ENCODE results near the gene RNF115.

RNF115 gene

GRCh38 chr1:145859491-145860023, 35.7 kb upstream of the RNF115 start:
- CTCF ChIA-PET = interaction anchor here (0.9 to 5.6 kb wide), 8 partner anchors 13 to 154 kb away, joined by 3 to 97 read pairs (median 3); partner anchors contain the start of genes ITGA10 and NUDT17
- POLR2A ChIA-PET = interaction anchor here (0.7 to 4.7 kb wide), 28 partner anchors 8 to 178 kb away, joined by 3 to 86 read pairs (median 8); partner anchors contain the start of genes ANKRD34A, ANKRD35, LIX1L and NUDT17
- peak; percentile 93 for DNase-seq (ENCODE audit: extremely low spot score)
- TF ChIP-seq L3MBTL2 (conservative IDR thresholded peaks at IDR 0.05) = peak; percentile 58
- TF ChIP-seq PKNOX1 (IDR thresholded peaks at IDR 0.05) = no peak
- TF ChIP-seq FOXM1 (IDR thresholded peaks at IDR 0.05; ENCODE audit: borderline replicate concordance) = peak; percentile 69; the same call in 1 of the 2 replicates
- TF ChIP-seq SP1 (IDR thresholded peaks at IDR 0.05) = no peak

- CTCF ChIA-PET = interaction anchor here (0.6 to 5.6 kb wide), 10 partner anchors 12 to 155 kb away, joined by 3 to 97 read pairs (median 3); partner anchors contain the start of genes ITGA10 and NUDT17
- TF ChIP-seq BHLHE40 (IDR thresholded peaks at IDR 0.05; ENCODE audit: borderline replicate concordance) (no peak), ZNF384 (IDR thresholded peaks at IDR 0.05) (no peak), FOXM1 (IDR thresholded peaks at IDR 0.05; ENCODE audit: borderline replicate concordance) (0 out of 2 replicates have a peak, but pooled peaks have one; percentile 3), CTBP1 (IDR thresholded peaks at IDR 0.05; ENCODE audit: borderline replicate concordance) (no peak), HDGF (IDR thresholded peaks at IDR 0.05; ENCODE audit: borderline replicate concordance) (peak; percentile 86), PKNOX1 (IDR thresholded peaks at IDR 0.05) (no peak), L3MBTL2 (conservative IDR thresholded peaks at IDR 0.05) (no peak), NFRKB (IDR thresholded peaks at IDR 0.05) (no peak)
- peak; percentile 98 for DNase-seq (ENCODE audit: extremely low spot score)
- POLR2A ChIA-PET = interaction anchor here (0.8 to 4.7 kb wide), 31 partner anchors 9 to 193 kb away, joined by 3 to 86 read pairs (median 7); partner anchors contain the start of genes ANKRD34A, ANKRD35, LIX1L and NUDT17
Observed at GRCh38 chr1:145858901-145859490, 35.1 kb upstream of the RNF115 start, which contains the start of gene PIAS3. Gene PIAS3, minus strand, starts transcription at chr1:145859081. Its CDS starts 91 bp downstream, at chr1:145858990.

- CTCF ChIA-PET = interaction anchor here (0.6 to 5.6 kb wide), 8 partner anchors 12 to 149 kb away, joined by 3 to 97 read pairs (median 3); partner anchors contain the start of gene NUDT17
- POLR2A ChIA-PET = interaction anchor here (0.8 to 4.7 kb wide), 29 partner anchors 8 to 194 kb away, joined by 3 to 86 read pairs (median 8); partner anchors contain the start of genes ANKRD34A, ANKRD35, LIX1L and NUDT17
- peak; percentile 70 for DNase-seq (ENCODE audit: extremely low spot score)
- TF ChIP-seq BHLHE40 (IDR thresholded peaks at IDR 0.05; ENCODE audit: borderline replicate concordance) (no peak), SUZ12 (IDR thresholded peaks at IDR 0.05) (no peak)
Observed at GRCh38 chr1:145858238-145858900, 34.5 kb upstream of the RNF115 start.

GRCh38 chr1:145857170-145857569, 33.3 kb upstream of the RNF115 start:
- ChIA-PET CTCF (interaction anchor here (1.6 to 5.6 kb wide), 2 partner anchors 11 to 122 kb away, joined by 3 to 97 read pairs; partner anchors contain the start of gene NUDT17), POLR2A (interaction anchor here (1.1 to 4.7 kb wide), 3 partner anchors 11 to 62 kb away, joined by 4 to 86 read pairs (median 10); partner anchors contain the start of genes NUDT17, PEX11B, POLR3C and RNF115)
- DNase-seq (ENCODE audit: extremely low spot score) = no peak
- no peak for TF ChIP-seq BHLHE40 (IDR thresholded peaks at IDR 0.05; ENCODE audit: borderline replicate concordance)
- no peak for TF ChIP-seq HDGF (IDR thresholded peaks at IDR 0.05; ENCODE audit: borderline replicate concordance)
- TF ChIP-seq L3MBTL2 (conservative IDR thresholded peaks at IDR 0.05) = no peak
- no peak for TF ChIP-seq TARDBP (IDR thresholded peaks at IDR 0.05)
- TF ChIP-seq SP1 (IDR thresholded peaks at IDR 0.05) = no peak

- ChIA-PET CTCF (interaction anchor here (1.0 kb wide), 2 partner anchors 9 to 10 kb away, joined by 3 to 4 read pairs; partner anchors contain the start of gene NUDT17), POLR2A (no interaction called here)
Observed at GRCh38 chr1:145855426-145855948, 31.6 kb upstream of the RNF115 start.

GRCh38 chr1:145849356-145850160, 25.7 kb upstream of the RNF115 start:
- CTCF ChIA-PET = interaction anchor here (0.5 to 7.3 kb wide), 3 partner anchors 9 to 270 kb away, joined by 3 to 97 read pairs (median 6); partner anchors contain the start of gene PIAS3
- peak; percentile 28 for DNase-seq (ENCODE audit: extremely low spot score)
- POLR2A ChIA-PET = interaction anchor here (1.1 to 5.7 kb wide), 3 partner anchors 9 to 25 kb away, joined by 3 to 86 read pairs (median 10); partner anchors contain the start of gene PIAS3
- TF ChIP-seq SP1 (IDR thresholded peaks at IDR 0.05) (no peak), ARNT (IDR thresholded peaks at IDR 0.05) (no peak), FOXM1 (IDR thresholded peaks at IDR 0.05; ENCODE audit: borderline replicate concordance) (peak; percentile 53; the same call in 1 of the 2 replicates)

More at GRCh38 chr1:145855426-145855948, 31.6 kb upstream of the RNF115 start:
- no peak for DNase-seq (ENCODE audit: extremely low spot score)
- no peak for TF ChIP-seq BHLHE40 (IDR thresholded peaks at IDR 0.05; ENCODE audit: borderline replicate concordance)
- no peak for TF ChIP-seq ELF4 (IDR thresholded peaks at IDR 0.05)
- no peak for TF ChIP-seq ARNT (IDR thresholded peaks at IDR 0.05)
- TF ChIP-seq CTBP1 (IDR thresholded peaks at IDR 0.05; ENCODE audit: borderline replicate concordance) = no peak
- TF ChIP-seq ZNF384 (IDR thresholded peaks at IDR 0.05) = no peak
- TF ChIP-seq FOXA1 (IDR thresholded peaks at IDR 0.05) = no peak
- TF ChIP-seq FOXK2 (IDR thresholded peaks at IDR 0.05) = no peak
- no peak for TF ChIP-seq L3MBTL2 (conservative IDR thresholded peaks at IDR 0.05)
- no peak for TF ChIP-seq FOXM1 (IDR thresholded peaks at IDR 0.05; ENCODE audit: borderline replicate concordance)
- TF ChIP-seq NFRKB (IDR thresholded peaks at IDR 0.05) = no peak
- no peak for TF ChIP-seq SUZ12 (IDR thresholded peaks at IDR 0.05)
